Astrocyte of the cerebellum (primary cell): ENCODE results near the gene TNFRSF6B.

Experiments
- DNase-seq: peaks from one replicate; pipeline ENCODE4 v3.0.0-alpha.2; 2011; ENCODE audit warnings: low read depth
- H3K4me3 ChIP-seq: 2 replicates; pipeline ENCODE4 v1.5.1; 2011; ENCODE audit warnings: mild to moderate bottlenecking, low read depth, low read length, moderate library complexity
- CTCF ChIP-seq: IDR thresholded peaks from 2 replicates; pipeline ENCODE4 v1.5.1; 2012; ENCODE audit warnings: low read length, low read depth, moderate library complexity, mild to moderate bottlenecking; ENCODE audit errors: missing control alignments
- in situ Hi-C: cut with HindIII; loops from 2 replicates; pipeline ENCODE4 v1.10.0; 2017; ENCODE audit warnings: low sequenced_read_pairs

TNFRSF6B gene

GRCh38 chr20:63734111-63734945, 37.9 kb downstream of the TNFRSF6B start:
- H3K4me3 ChIP-seq, result no peak overlapping the region
- DNase-seq, result no peak
- TF ChIP-seq CTCF, result no peak
- in situ Hi-C loops, result no loop called here

GRCh38 chr20:63734946-63735858, 38.8 kb downstream of the TNFRSF6B start:
- no peak for DNase-seq
- no peak for TF ChIP-seq CTCF
- H3K4me3 ChIP-seq, result no peak overlapping the region
- in situ Hi-C loops, result no loop called here

GRCh38 chr20:63735859-63736718, 39.6 kb downstream of the TNFRSF6B start, which contains the start of gene LIME1:
TSS of gene LIME1 (plus strand) at chr20:63736664. CDS start at chr20:63737550, 886 bp downstream.
- H3K4me3 ChIP-seq, result no peak within 1 kb of the TSS
- no peak for DNase-seq
- in situ Hi-C loops, result no loop called here

GRCh38 chr20:63736893-63737694, 40.6 kb downstream of the TNFRSF6B start:
- in situ Hi-C loops, result no loop called here
- DNase-seq, result no peak
- TF ChIP-seq CTCF, result no peak
- H3K4me3 ChIP-seq, result no peak overlapping the region

More at GRCh38 chr20:63735859-63736718, 39.6 kb downstream of the TNFRSF6B start, which contains the start of gene LIME1:
- no peak for TF ChIP-seq CTCF

GRCh38 chr20:63737695-63737944, 41.2 kb downstream of the TNFRSF6B start:
- TF ChIP-seq CTCF, result no peak
- DNase-seq, result no peak
- in situ Hi-C loops, result no loop called here
- no peak overlapping the region for H3K4me3 ChIP-seq
